ENCODE measurements around the gene JMJD8.

DNA sequence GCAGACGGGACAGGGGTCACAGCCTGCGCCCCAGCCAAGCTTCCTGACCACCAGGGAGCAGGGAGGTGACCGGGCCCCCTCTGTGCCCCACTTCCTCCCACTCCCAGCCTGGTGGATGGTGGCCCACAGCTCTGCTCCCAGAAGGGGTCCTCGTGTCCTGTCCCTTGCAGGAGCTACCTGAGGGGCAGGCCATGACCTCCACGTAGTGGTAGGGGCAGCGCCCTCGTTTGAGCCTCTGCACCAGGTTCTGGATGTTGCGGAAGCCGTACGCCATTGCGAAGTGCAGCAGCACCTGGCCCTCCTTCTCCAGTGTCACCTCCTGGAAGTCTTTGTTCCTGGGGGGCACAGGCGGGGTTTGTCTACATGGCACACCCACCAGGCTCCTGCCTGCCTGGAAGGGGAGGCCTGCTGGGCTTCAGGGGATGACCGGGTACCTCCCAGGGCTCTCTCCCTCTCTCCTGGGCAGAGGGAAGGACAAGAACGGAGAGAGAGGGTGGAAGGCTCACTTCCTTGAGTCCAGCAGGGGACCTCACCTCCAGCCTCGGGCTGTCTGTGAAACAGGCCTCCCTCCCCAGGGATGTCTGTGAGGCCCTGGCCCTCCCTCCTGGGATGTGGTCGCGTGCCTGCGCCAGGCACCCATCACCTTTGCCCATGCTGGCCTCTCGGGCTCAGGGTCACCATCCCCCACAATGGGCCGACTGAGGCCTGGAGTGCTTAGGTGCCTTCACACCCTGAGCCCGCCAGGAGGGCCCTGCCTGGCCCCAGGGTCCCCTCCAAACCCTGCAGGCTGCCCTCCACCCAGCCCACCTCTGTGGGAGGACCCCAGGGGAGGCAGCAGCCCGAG is 46.8 kb upstream of the JMJD8 start:
- TF ChIP-seq CTCF (IDR thresholded peaks at IDR 0.05) (no peak), POLR2A (IDR thresholded peaks at IDR 0.05) (no peak)

Measured in lower leg skin (tissue), 3 donors.